WTC11 (cell line): ENCODE data around the gene OR1K1. TPM values are rescaled to one million over a fixed set of nuclear protein-coding genes. Genes with fewer than 3 reads are reported as not detected.

Experiments
- ATAC-seq: fragments of 200-7000 bp; cut with Tn5 transposase; 2 replicates; pipeline ENCODE4 v1.10.0; 2021; ENCODE audit warnings: mild to moderate bottlenecking, moderate library complexity
- CTCF ChIA-PET: fragments of 300-600 bp; sonication (Branson Sonifier 250); formaldehyde crosslinking; loops from one replicate; lab custom pipeline; 2021; ENCODE audit warnings: antibody characterized with exemption; lab: Charles Lee
- POLR2A ChIA-PET: fragments of 350-600 bp; sonication (Branson Sonifier 250); formaldehyde crosslinking; loops from one replicate; lab custom pipeline; 2021; ENCODE audit warnings: antibody characterized with exemption; lab: Charles Lee
- DNase-seq: peaks from one replicate; pipeline ENCODE4 v3.0.0; 2021; ENCODE audit warnings: low spot score
- H3K27ac Mint-ChIP-seq: 2 replicates; pipeline ENCODE4 v1.8.0; 2021; ENCODE audit warnings: mixed read lengths
- H3K27me3 Mint-ChIP-seq: 2 replicates; pipeline ENCODE4 v1.8.0; 2021; ENCODE audit warnings: low read depth, mild to moderate bottlenecking, moderate library complexity, mixed read lengths
- H3K36me3 Mint-ChIP-seq: 2 replicates; pipeline ENCODE4 v1.8.0; 2021; ENCODE audit warnings: mixed read lengths
- H3K4me1 Mint-ChIP-seq: 2 replicates; pipeline ENCODE4 v1.8.0; 2022; ENCODE audit warnings: mixed read lengths
- H3K4me3 Mint-ChIP-seq: 2 replicates; pipeline ENCODE4 v1.8.0; 2021; ENCODE audit warnings: mild to moderate bottlenecking, moderate library complexity, mixed read lengths
- H3K9me3 Mint-ChIP-seq: 2 replicates; pipeline ENCODE4 v1.8.0; 2021; ENCODE audit warnings: mixed read lengths
- ATF3 ChIP-seq: sonication (generic); formaldehyde crosslinking; conservative IDR thresholded peaks from 2 replicates; pipeline ENCODE4 v1.8.1; 2022; ENCODE audit warnings: mild to moderate bottlenecking, missing genetic modification reagents
- ATF6 ChIP-seq: sonication (generic); formaldehyde crosslinking; IDR thresholded peaks from 2 replicates; pipeline ENCODE4 v1.8.1; 2023; ENCODE audit warnings: mild to moderate bottlenecking, missing genetic modification reagents
- CBFB ChIP-seq: sonication (generic); formaldehyde crosslinking; IDR thresholded peaks from 2 replicates; pipeline ENCODE4 v1.8.1; 2022; ENCODE audit warnings: mild to moderate bottlenecking, low read depth, missing genetic modification reagents
- FOXP4 ChIP-seq: sonication (generic); formaldehyde crosslinking; IDR thresholded peaks from 2 replicates; pipeline ENCODE4 v1.8.0; 2022; ENCODE audit warnings: mild to moderate bottlenecking, missing genetic modification reagents
- GRHL2 ChIP-seq: fragments of 250-450 bp; sonication (Bioruptor Pico); IDR thresholded peaks from 2 replicates; pipeline ENCODE4 v1.8.0; 2022; ENCODE audit warnings: mild to moderate bottlenecking, moderate library complexity; ENCODE audit not compliant: insufficient replicate concordance, severe bottlenecking
- HMGA2 ChIP-seq: fragments of 250-450 bp; sonication (Bioruptor Pico); IDR thresholded peaks from 2 replicates; pipeline ENCODE4 v1.4.0; 2021; ENCODE audit warnings: mild to moderate bottlenecking, moderate library complexity
- JUN ChIP-seq: sonication (generic); formaldehyde crosslinking; IDR thresholded peaks from 2 replicates; pipeline ENCODE4 v1.8.0; 2023; ENCODE audit warnings: mild to moderate bottlenecking, missing genetic modification reagents
- OVOL2 ChIP-seq: fragments of 250-450 bp; sonication (Bioruptor Pico); IDR thresholded peaks from 2 replicates; pipeline ENCODE4 v1.9.0; 2021; ENCODE audit warnings: mild to moderate bottlenecking, borderline replicate concordance
- RELA ChIP-seq: sonication (generic); formaldehyde crosslinking; IDR thresholded peaks from 2 replicates; pipeline ENCODE4 v1.8.1; 2022; ENCODE audit warnings: missing genetic modification reagents, mild to moderate bottlenecking, borderline replicate concordance
- SMAD4 ChIP-seq: sonication (generic); formaldehyde crosslinking; IDR thresholded peaks from 2 replicates; pipeline ENCODE4 v1.8.0; 2022; ENCODE audit warnings: mild to moderate bottlenecking, missing genetic modification reagents
- SOX15 ChIP-seq: fragments of 250-450 bp; sonication (Bioruptor Pico); IDR thresholded peaks from 2 replicates; pipeline ENCODE4 v1.9.0; 2021; ENCODE audit warnings: mild to moderate bottlenecking
- TCF7 ChIP-seq: sonication (generic); formaldehyde crosslinking; IDR thresholded peaks from 2 replicates; pipeline ENCODE4 v1.8.0; 2022; ENCODE audit warnings: mild to moderate bottlenecking, low read depth, missing genetic modification reagents, moderate library complexity
- TEAD1 ChIP-seq: sonication (generic); formaldehyde crosslinking; IDR thresholded peaks from 2 replicates; pipeline ENCODE4 v1.8.0; 2022; ENCODE audit warnings: mild to moderate bottlenecking, missing genetic modification reagents
- ZNF121 ChIP-seq: sonication (generic); formaldehyde crosslinking; IDR thresholded peaks from 2 replicates; pipeline ENCODE4 v1.8.0; 2023; ENCODE audit warnings: missing genetic modification reagents
- ZNF281 ChIP-seq: sonication (generic); formaldehyde crosslinking; IDR thresholded peaks from 2 replicates; pipeline ENCODE4 v1.8.0; 2023; ENCODE audit warnings: mild to moderate bottlenecking, missing genetic modification reagents
- ZNF425 ChIP-seq: fragments of 250-450 bp; sonication (Bioruptor Pico); conservative IDR thresholded peaks from 2 replicates; pipeline ENCODE4 v1.9.0; 2021; ENCODE audit warnings: mild to moderate bottlenecking
- ZNF512 ChIP-seq: sonication (generic); formaldehyde crosslinking; IDR thresholded peaks from 2 replicates; pipeline ENCODE4 v1.8.1; 2022; ENCODE audit warnings: missing genetic modification reagents, borderline replicate concordance
- total RNA-seq: library from RNA; stranded (reverse); gene quantifications from 3 replicates; pipeline ENCODE4 v1.2.3, GENCODE V29; 2021
- TF ChIP-seq, protein P1 (sequence below): sonication (generic); formaldehyde crosslinking; IDR thresholded peaks from 2 replicates; pipeline ENCODE4 v1.8.1; 2023; ENCODE audit warnings: mild to moderate bottlenecking, missing genetic modification reagents, moderate library complexity

OR1K1 gene
- total RNA-seq, 1 experiment from 2014 or later: not detected

DNA sequence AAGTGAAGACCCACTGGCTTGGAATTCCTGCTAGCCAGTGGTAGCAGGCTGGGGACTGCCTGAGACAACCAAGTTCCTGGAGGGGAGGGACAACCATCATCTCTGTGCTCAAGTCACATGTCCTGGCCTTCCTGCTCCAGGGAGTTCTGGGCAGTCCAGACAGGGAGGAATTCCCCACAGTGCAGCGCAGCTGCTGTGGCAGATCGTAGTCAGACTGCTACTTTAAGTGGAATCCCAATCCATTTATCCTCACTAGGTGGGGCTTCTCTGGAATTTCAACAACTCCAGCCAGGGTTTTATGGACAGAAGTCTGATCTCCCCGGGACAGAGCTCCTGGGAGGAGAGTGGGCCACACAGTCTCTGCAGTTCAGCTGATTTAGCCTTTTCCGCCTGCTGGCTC is 32.1 kb upstream of the OR1K1 start:
- ATAC-seq (no peak), DNase-seq (no peak)
- POLR2A ChIA-PET: no interaction called here
- CTCF ChIA-PET: no interaction called here
- Mint-ChIP-seq H3K4me3 (no peak overlapping the region), H3K36me3 (peaks cover 15% of the 10 kb centered on the region), H3K27me3 (peaks cover 22% of the 10 kb centered on the region), H3K4me1 (no peaks in the 10 kb centered on the region), H3K9me3 (peaks cover 63% of the 10 kb centered on the region), H3K27ac (no peak overlapping the region)
- TF ChIP-seq CBFB (CRISPR knock-in tag) (no peak), RELA (CRISPR knock-in tag) (no peak), GRHL2 (CRISPR knock-in tag) (no peak), SMAD4 (no peak), ZNF512 (CRISPR knock-in tag) (no peak), ZNF425 (CRISPR knock-in tag) (no peak), ATF6 (CRISPR knock-in tag) (no peak), OVOL2 (no peak), FOXP4 (no peak), ZNF281 (CRISPR knock-in tag) (no peak), ZNF121 (CRISPR knock-in tag) (no peak), ATF3 (CRISPR knock-in tag) (no peak), JUN (no peak), HMGA2 (CRISPR knock-in tag) (no peak)

DNA sequence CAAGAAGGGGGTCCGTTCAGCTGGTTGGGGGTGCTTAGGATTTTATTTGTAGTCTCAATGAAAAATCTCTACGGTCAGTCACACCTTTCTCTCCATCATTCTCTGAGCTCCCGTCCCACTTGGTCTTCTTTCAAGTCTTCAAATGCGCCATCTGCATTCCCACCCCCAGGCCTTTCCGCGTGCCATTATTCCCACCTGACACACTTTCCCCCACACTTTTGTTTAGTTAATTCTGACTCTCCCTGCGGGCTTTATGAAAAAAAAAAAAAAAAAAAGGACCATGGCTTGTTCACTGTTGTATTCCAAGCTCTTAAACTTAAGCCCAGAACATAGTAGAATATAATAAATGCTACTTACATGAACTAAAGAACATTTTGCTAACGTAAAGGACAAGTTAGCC is 22.9 kb upstream of the OR1K1 start:
- ChIA-PET CTCF (no interaction called here), POLR2A (no interaction called here)
- H3K4me1 Mint-ChIP-seq: no peaks in the 10 kb centered on the region
- DNase-seq (no peak), ATAC-seq (no peak)
- H3K27ac Mint-ChIP-seq: no peak overlapping the region
- peaks cover 25% of the 10 kb centered on the region for H3K27me3 Mint-ChIP-seq
- H3K4me3 Mint-ChIP-seq: no peak overlapping the region
- peaks cover 20% of the 10 kb centered on the region for H3K36me3 Mint-ChIP-seq
- peaks cover 73% of the 10 kb centered on the region for H3K9me3 Mint-ChIP-seq
- TF ChIP-seq OVOL2: no peak
- TF ChIP-seq TCF7 (CRISPR knock-in tag): no peak
- TF ChIP-seq TEAD1: no peak
- TF ChIP-seq, protein P1, sequence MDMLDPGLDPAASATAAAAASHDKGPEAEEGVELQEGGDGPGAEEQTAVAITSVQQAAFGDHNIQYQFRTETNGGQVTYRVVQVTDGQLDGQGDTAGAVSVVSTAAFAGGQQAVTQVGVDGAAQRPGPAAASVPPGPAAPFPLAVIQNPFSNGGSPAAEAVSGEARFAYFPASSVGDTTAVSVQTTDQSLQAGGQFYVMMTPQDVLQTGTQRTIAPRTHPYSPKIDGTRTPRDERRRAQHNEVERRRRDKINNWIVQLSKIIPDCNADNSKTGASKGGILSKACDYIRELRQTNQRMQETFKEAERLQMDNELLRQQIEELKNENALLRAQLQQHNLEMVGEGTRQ (CRISPR knock-in tag): no peak
- TF ChIP-seq FOXP4: no peak
- no peak for TF ChIP-seq SOX15 (CRISPR knock-in tag)
